ENCODE results near the gene SCGB1A1. TPM values are rescaled to one million over a fixed set of nuclear protein-coding genes. Genes with fewer than 3 reads are reported as not detected.

The SCGB1A1 gene
- total and polyA plus RNA-seq, 8 donors, result 3.5 to 397 (median 19.0) TPM

- DNase-seq, result no peak
- H3K27me3 ChIP-seq, result no peaks in the 10 kb centered on the region
- intact Hi-C loops (cut with DNase I), result no loop called here
- ATAC-seq, result no peak
- H3K9me3 ChIP-seq, result no peaks in the 10 kb centered on the region
- no peaks in the 10 kb centered on the region for H3K36me3 ChIP-seq
- H3K4me3 ChIP-seq, result no peak overlapping the region
- TF ChIP-seq, protein P1, sequence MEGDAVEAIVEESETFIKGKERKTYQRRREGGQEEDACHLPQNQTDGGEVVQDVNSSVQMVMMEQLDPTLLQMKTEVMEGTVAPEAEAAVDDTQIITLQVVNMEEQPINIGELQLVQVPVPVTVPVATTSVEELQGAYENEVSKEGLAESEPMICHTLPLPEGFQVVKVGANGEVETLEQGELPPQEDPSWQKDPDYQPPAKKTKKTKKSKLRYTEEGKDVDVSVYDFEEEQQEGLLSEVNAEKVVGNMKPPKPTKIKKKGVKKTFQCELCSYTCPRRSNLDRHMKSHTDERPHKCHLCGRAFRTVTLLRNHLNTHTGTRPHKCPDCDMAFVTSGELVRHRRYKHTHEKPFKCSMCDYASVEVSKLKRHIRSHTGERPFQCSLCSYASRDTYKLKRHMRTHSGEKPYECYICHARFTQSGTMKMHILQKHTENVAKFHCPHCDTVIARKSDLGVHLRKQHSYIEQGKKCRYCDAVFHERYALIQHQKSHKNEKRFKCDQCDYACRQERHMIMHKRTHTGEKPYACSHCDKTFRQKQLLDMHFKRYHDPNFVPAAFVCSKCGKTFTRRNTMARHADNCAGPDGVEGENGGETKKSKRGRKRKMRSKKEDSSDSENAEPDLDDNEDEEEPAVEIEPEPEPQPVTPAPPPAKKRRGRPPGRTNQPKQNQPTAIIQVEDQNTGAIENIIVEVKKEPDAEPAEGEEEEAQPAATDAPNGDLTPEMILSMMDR (IDR thresholded peaks at IDR 0.05), result no peak
- peaks cover 30 to 35% of the 10 kb centered on the region in 2 donors for H3K4me1 ChIP-seq
- H3K27ac ChIP-seq, result peak overlapping the region in 1 of 2 donors; percentile 56
Observed at GRCh38 chr11:62398011-62398994, 20.5 kb upstream of the SCGB1A1 start.

DNA sequence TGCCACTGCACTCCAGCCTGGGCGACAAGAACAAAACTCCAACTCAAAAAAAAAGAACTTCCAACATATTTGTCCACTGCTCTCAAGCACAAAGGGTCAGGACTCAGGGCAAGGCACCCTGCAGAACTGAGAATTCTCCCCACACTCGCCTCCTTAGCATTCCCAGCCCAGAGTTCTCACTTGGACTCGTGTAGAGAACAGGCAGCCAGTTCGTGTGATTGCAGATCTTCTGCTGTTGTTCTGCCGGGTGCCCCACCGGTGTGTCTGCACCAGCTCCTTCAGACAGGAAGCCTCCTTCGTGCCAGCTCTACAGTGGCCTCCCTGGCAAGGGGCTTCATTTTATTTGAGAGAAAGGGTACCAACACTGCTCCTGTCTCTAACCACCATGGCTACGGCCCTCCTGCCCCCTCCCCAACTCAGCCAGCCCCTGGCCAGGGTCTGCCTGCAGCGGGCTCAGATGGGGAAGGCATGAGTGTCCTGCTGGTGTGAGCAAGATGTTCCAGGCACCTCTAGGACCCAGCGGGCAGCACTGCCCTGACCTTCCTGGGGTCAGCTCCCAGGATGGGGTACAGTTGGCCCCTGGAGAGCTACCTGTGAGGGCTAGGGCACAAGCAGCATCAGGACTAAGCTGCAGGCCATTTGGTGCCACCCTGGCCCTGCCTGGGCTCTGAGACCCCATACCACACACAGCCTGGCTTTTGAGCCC is 19.5 kb upstream of the SCGB1A1 start:
- TF ChIP-seq, protein P1 (IDR thresholded peaks at IDR 0.05), result no peak
- ATAC-seq (no peak), DNase-seq (no peak)
- no peaks in the 10 kb centered on the region for H3K27me3 ChIP-seq
- H3K9me3 ChIP-seq, result no peaks in the 10 kb centered on the region
- no peak overlapping the region for H3K4me3 ChIP-seq
- H3K27ac ChIP-seq, result peak overlapping the region; percentile 23 to 56
- intact Hi-C loops (cut with DNase I), result no loop called here
- peaks cover 30 to 35% of the 10 kb centered on the region in 2 donors for H3K4me1 ChIP-seq
- H3K36me3 ChIP-seq, result no peaks in the 10 kb centered on the region

GRCh38 chr11:62399878-62400266 is 19.0 kb upstream of the SCGB1A1 start:
- Histone ChIP-seq H3K4me1 (peaks cover 30 to 32% of the 10 kb centered on the region in 2 donors), H3K36me3 (no peaks in the 10 kb centered on the region), H3K27me3 (no peaks in the 10 kb centered on the region), H3K4me3 (no peak overlapping the region), H3K27ac (peak overlapping the region; percentile 23 to 56), H3K9me3 (no peaks in the 10 kb centered on the region)
- TF ChIP-seq, protein P1 (IDR thresholded peaks at IDR 0.05), result no peak
- no peak for ATAC-seq
- intact Hi-C loops (cut with DNase I), result no loop called here
- DNase-seq, result peak in 1 of 4 donors; percentile 57

- peaks cover 26 to 28% of the 10 kb centered on the region in 2 donors for H3K4me1 ChIP-seq
- H3K27ac ChIP-seq, result peak overlapping the region in 1 of 2 donors; percentile 56
- TF ChIP-seq, protein P1 (IDR thresholded peaks at IDR 0.05), result no peak
- H3K36me3 ChIP-seq, result no peaks in the 10 kb centered on the region
- H3K27me3 ChIP-seq, result no peaks in the 10 kb centered on the region
- H3K9me3 ChIP-seq, result no peaks in the 10 kb centered on the region
- no peak overlapping the region for H3K4me3 ChIP-seq
- ATAC-seq (no peak), DNase-seq (no peak)
- intact Hi-C loops (cut with DNase I), result no loop called here
Observed at GRCh38 chr11:62400281-62400680, 18.6 kb upstream of the SCGB1A1 start.

DNA sequence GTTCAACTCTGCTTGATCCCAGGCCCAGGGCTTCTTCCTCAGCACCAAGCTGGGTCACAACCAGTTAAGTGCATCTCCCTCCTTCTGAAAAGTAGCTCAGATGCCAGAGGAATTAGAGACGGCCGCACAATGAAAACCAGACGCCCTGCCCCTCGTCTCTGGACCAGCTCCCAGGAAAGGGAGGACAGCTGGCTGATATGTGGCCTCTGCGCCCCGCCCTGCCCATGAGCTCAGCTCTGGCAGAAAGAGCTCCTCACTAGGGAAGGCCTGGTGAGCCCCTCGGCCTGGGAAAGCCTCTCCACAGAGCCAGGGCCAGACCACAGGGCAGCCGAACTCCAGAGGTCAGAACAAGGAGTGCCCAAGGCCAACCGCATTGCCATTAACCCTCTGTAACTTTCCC is 18.1 kb upstream of the SCGB1A1 start:
- ATAC-seq (peak; percentile 55), DNase-seq (peak in 3 of 4 donors; percentile 63 to 90 (median 78))

More for the DNA sequence above, 18.1 kb upstream of the SCGB1A1 start:
- peak overlapping the region in 1 of 2 donors; percentile 56 for H3K27ac ChIP-seq
- no peak overlapping the region for H3K4me3 ChIP-seq
- no peaks in the 10 kb centered on the region for H3K36me3 ChIP-seq
- no peaks in the 10 kb centered on the region for H3K9me3 ChIP-seq
- no peaks in the 10 kb centered on the region for H3K27me3 ChIP-seq
- peaks cover 25% of the 10 kb centered on the region in 2 donors for H3K4me1 ChIP-seq
- intact Hi-C loops (cut with DNase I), result no loop called here
- TF ChIP-seq, protein P1 (IDR thresholded peaks at IDR 0.05), result no peak
